HCT116 (cell line): ENCODE measurements around the gene RIMBP2. TPM values are rescaled to one million over a fixed set of nuclear protein-coding genes. Genes with fewer than 3 reads are reported as not detected.

ENCODE experiments used
- ATAC-seq: fragments of 200-7000 bp; cut with Tn5 transposase; 2 replicates; pipeline ENCODE4 v1.9.1; 2020; ENCODE audit warnings: mild to moderate bottlenecking, moderate library complexity
- BruUV-seq: library from RNA; stranded (reverse); fragments of 400-500 nt; replicated peaks from 2 replicates; lab custom pipeline; 2021; lab: Mats Ljungman, UMichigan
- CTCF ChIA-PET: fragments of 300-600 bp; sonication (Branson Sonifier 250); formaldehyde crosslinking; loops from one replicate; lab custom pipeline; 2021; ENCODE audit warnings: antibody characterized with exemption; lab: Charles Lee
- POLR2A ChIA-PET: fragments of 300-600, 350-600 bp; sonication (Branson Sonifier 250); formaldehyde crosslinking; loops from one replicate; lab custom pipeline; 2021; ENCODE audit warnings: antibody characterized with exemption; lab: Charles Lee
- RAD21 ChIA-PET, 2 experiments: fragments of 300-600 bp; sonication (Branson Sonifier 250); formaldehyde crosslinking; loops; one replicate each; lab custom pipeline; 2023; ENCODE audit warnings: low total read pairs in 2 of 2; ENCODE audit not compliant: uncharacterized antibody in 2 of 2, unreplicated experiment in 2 of 2, low non-redundant PET in 1 of 2; lab: Charles Lee
- DNase-seq: peaks from one replicate; pipeline ENCODE4 v3.0.0-alpha.2; 2010; ENCODE audit warnings: low read depth, low spot score
- H2AFZ ChIP-seq: fragments of 200-600 bp; shearing (Covaris generic), sonication (generic); 2 replicates; pipeline ENCODE4 v1.6.1; 2017; ENCODE audit warnings: low read depth, mixed run types, mixed read lengths, antibody characterized with exemption, low read length; ENCODE audit not compliant: poor library complexity, severe bottlenecking
- H3K27ac ChIP-seq: 2 replicates; pipeline ENCODE4 v1.5.1; 2012; ENCODE audit warnings: low read depth, low read length
- H3K27me3 ChIP-seq: fragments of 200-600 bp; sonication (generic); 2 replicates; pipeline ENCODE4 v1.6.1; 2016; ENCODE audit warnings: mixed run types, low read length, mixed read lengths; ENCODE audit not compliant: insufficient read depth
- H3K36me3 ChIP-seq, 2 experiments: fragments of 200-500 bp in 1 of 2; fragments of 200-600 bp in 1 of 2; sonication (Bioruptor generic) in 1 of 2; sonication (generic) in 1 of 2; 2 replicates each; pipeline versions ENCODE4 v1.5.1 to v1.6.1; 2014 to 2016; ENCODE audit warnings: low read length in 2 of 2, inconsistent platforms in 1 of 2, mixed read lengths in 1 of 2, mixed run types in 1 of 2; ENCODE audit not compliant: insufficient read depth in 2 of 2, control insufficient read depth in 1 of 2
- H3K4me1 ChIP-seq, 2 experiments: fragments of 200-600 bp in 1 of 2; sonication (generic) in 1 of 2; 2 replicates each; pipeline versions ENCODE4 v1.5.1 to v1.6.1; 2012 to 2017; ENCODE audit warnings: low read length in 2 of 2, inconsistent platforms in 1 of 2, mild to moderate bottlenecking in 1 of 2, mixed read lengths in 1 of 2, mixed run types in 1 of 2, moderate library complexity in 1 of 2; ENCODE audit not compliant: insufficient read depth in 2 of 2, control insufficient read depth in 1 of 2
- H3K4me2 ChIP-seq: fragments of 200-600 bp; sonication (generic); 2 replicates; pipeline ENCODE4 v1.6.1; 2017; ENCODE audit warnings: mixed run types, low read length, mixed read lengths
- H3K4me3 ChIP-seq, 2 experiments: fragments of 200-600 bp in 1 of 2; sonication (generic) in 1 of 2; replicated peaks in 1 of 2; 2 replicates each; pipeline ENCODE4 v1.5.1; 2011 to 2016; ENCODE audit warnings: low read length in 2 of 2, control low read depth in 1 of 2, low read depth in 1 of 2, mild to moderate bottlenecking in 1 of 2, mixed read lengths in 1 of 2, mixed run types in 1 of 2
- H3K79me2 ChIP-seq: fragments of 200-600 bp; sonication (generic); 2 replicates; pipeline ENCODE4 v1.6.1; 2017; ENCODE audit warnings: mild to moderate bottlenecking, mixed run types, low read length, moderate library complexity, mixed read lengths; ENCODE audit not compliant: insufficient read depth
- H3K9ac ChIP-seq: fragments of 200-600 bp; sonication (generic); 2 replicates; pipeline ENCODE4 v1.6.1; 2016; ENCODE audit warnings: low read length, mixed read lengths
- H3K9me2 ChIP-seq: fragments of 200-600 bp; sonication (generic), shearing (Covaris generic); 2 replicates; pipeline ENCODE4 v1.6.1; 2017; ENCODE audit warnings: mixed run types, mild to moderate bottlenecking, moderate library complexity; ENCODE audit not compliant: insufficient read depth
- H3K9me3 ChIP-seq, 2 experiments: fragments of 200-500 bp in 1 of 2; fragments of 200-600 bp in 1 of 2; sonication (Bioruptor generic) in 1 of 2; sonication (generic) in 1 of 2; 2 replicates each; pipeline ENCODE4 v1.6.1; 2014 to 2017; ENCODE audit warnings: low read length in 2 of 2, mixed read lengths in 2 of 2, inconsistent platforms in 1 of 2, low read depth in 1 of 2, mild to moderate bottlenecking in 1 of 2, mixed run types in 1 of 2, moderate library complexity in 1 of 2; ENCODE audit not compliant: control insufficient read depth in 1 of 2, insufficient read depth in 1 of 2
- H4K20me1 ChIP-seq: fragments of 200-600 bp; sonication (generic), shearing (Covaris generic); 2 replicates; pipeline ENCODE4 v1.6.1; 2017; ENCODE audit warnings: mixed run types, mild to moderate bottlenecking, moderate library complexity; ENCODE audit not compliant: insufficient read depth
- CBX3 ChIP-seq: IDR thresholded peaks from 2 replicates; pipeline ENCODE4 v1.6.1; 2012; ENCODE audit warnings: low read depth
- CEBPB ChIP-seq: IDR thresholded peaks from 2 replicates; pipeline ENCODE4 v1.6.1; 2012; ENCODE audit warnings: low read depth
- EZH2phosphoT487 ChIP-seq: fragments of 200-600 bp; IDR thresholded peaks from 2 replicates; pipeline ENCODE4 v1.6.1; 2018; ENCODE audit warnings: antibody characterized with exemption, borderline replicate concordance
- POLR2AphosphoS5 ChIP-seq: IDR thresholded peaks from 2 replicates; pipeline ENCODE4 v1.6.1; 2011; ENCODE audit warnings: mild to moderate bottlenecking, low read depth, low read length, moderate library complexity
- RAD21 ChIP-seq: IDR thresholded peaks from 2 replicates; pipeline ENCODE4 v1.6.1; 2012; ENCODE audit warnings: low read depth, mild to moderate bottlenecking
- SIN3A ChIP-seq: IDR thresholded peaks from 2 replicates; pipeline ENCODE4 v1.6.1; 2012; ENCODE audit warnings: low read depth
- SP1 ChIP-seq: IDR thresholded peaks from 2 replicates; pipeline ENCODE4 v1.6.1; 2012; ENCODE audit warnings: low read depth
- YY1 ChIP-seq: IDR thresholded peaks from 2 replicates; pipeline ENCODE4 v1.6.1; 2011; ENCODE audit warnings: low read length, low read depth, moderate library complexity, mild to moderate bottlenecking; ENCODE audit not compliant: insufficient replicate concordance; ENCODE audit errors: extremely low read depth
- intact Hi-C: fragments of 100-400 bp; cut with micrococcal nuclease; formaldehyde crosslinking; loops from 2 replicates; pipeline ENCODE4 v1.10.0; 2022
- total RNA-seq: library from RNA; stranded (reverse); gene quantifications from one replicate; pipeline ENCODE4 v1.2.1, GENCODE V29; 2021; ENCODE audit not compliant: unreplicated experiment
- TF ChIP-seq, protein P1 (sequence below): IDR thresholded peaks from 2 replicates; pipeline ENCODE4 v1.6.1; 2012
- TF ChIP-seq, protein P2 (sequence below): IDR thresholded peaks from 2 replicates; pipeline ENCODE4 v1.6.1; 2011; ENCODE audit warnings: mild to moderate bottlenecking, low read length, moderate library complexity; ENCODE audit not compliant: insufficient replicate concordance; ENCODE audit errors: extremely low read depth
- TF ChIP-seq, protein P3 (sequence below): IDR thresholded peaks from 2 replicates; pipeline ENCODE4 v1.6.1; 2012; ENCODE audit warnings: low read depth

Gene RIMBP2
- total RNA-seq, 1 experiment from 2014 or later: not detected

DNA sequence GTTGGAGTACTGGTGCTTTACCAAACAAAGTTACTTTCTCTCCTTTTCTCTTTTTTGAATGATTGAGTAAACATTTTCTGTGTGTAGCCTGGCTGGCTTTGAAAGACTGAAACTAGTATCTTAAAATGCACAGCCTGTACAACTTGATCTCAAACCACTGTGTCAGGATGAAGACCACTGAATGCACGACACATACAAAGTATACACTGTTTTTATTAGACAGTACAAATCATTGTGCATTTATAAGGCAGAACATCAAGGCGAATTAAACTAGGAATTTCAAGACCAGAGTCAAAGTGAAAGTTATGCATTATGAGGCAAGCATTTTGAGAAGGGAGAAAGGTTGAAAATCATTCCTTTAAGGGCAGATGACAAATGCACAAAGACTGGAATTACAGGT is 319.4 kb downstream of the RIMBP2 start:
- H3K36me3 ChIP-seq: no peaks in the 10 kb centered on the region
- H3K9me2 ChIP-seq: no peaks in the 10 kb centered on the region
- DNase-seq (no peak), ATAC-seq (no peak)
- ChIA-PET CTCF (no interaction called here), POLR2A (no interaction called here), RAD21 (no interaction called here)
- no peaks in the 10 kb centered on the region for H3K27me3 ChIP-seq
- H4K20me1 ChIP-seq: no peaks in the 10 kb centered on the region
- no peak for TF ChIP-seq SP1
- no peak for TF ChIP-seq SIN3A
- TF ChIP-seq, protein P1, sequence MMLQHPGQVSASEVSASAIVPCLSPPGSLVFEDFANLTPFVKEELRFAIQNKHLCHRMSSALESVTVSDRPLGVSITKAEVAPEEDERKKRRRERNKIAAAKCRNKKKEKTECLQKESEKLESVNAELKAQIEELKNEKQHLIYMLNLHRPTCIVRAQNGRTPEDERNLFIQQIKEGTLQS: no peak
- TF ChIP-seq RAD21: no peak
- no peak for TF ChIP-seq CBX3
- TF ChIP-seq, protein P2, sequence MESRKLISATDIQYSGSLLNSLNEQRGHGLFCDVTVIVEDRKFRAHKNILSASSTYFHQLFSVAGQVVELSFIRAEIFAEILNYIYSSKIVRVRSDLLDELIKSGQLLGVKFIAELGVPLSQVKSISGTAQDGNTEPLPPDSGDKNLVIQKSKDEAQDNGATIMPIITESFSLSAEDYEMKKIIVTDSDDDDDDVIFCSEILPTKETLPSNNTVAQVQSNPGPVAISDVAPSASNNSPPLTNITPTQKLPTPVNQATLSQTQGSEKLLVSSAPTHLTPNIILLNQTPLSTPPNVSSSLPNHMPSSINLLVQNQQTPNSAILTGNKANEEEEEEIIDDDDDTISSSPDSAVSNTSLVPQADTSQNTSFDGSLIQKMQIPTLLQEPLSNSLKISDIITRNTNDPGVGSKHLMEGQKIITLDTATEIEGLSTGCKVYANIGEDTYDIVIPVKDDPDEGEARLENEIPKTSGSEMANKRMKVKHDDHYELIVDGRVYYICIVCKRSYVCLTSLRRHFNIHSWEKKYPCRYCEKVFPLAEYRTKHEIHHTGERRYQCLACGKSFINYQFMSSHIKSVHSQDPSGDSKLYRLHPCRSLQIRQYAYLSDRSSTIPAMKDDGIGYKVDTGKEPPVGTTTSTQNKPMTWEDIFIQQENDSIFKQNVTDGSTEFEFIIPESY: no peak
- no peak overlapping the region for H3K27ac ChIP-seq
- H3K9ac ChIP-seq: no peak overlapping the region
- no peaks in the 10 kb centered on the region for H3K79me2 ChIP-seq
- H2AFZ ChIP-seq: no peak overlapping the region
- no peak overlapping the region for H3K4me3 ChIP-seq
- no TSS peak for BruUV-seq
- intact Hi-C loops: no loop called here
- no peaks in the 10 kb centered on the region for H3K4me1 ChIP-seq
- peaks cover 0 to 2% of the 10 kb centered on the region in 2 experiments; a peak in 1 of 4 replicates for H3K9me3 ChIP-seq
- no peak overlapping the region for H3K4me2 ChIP-seq

DNA sequence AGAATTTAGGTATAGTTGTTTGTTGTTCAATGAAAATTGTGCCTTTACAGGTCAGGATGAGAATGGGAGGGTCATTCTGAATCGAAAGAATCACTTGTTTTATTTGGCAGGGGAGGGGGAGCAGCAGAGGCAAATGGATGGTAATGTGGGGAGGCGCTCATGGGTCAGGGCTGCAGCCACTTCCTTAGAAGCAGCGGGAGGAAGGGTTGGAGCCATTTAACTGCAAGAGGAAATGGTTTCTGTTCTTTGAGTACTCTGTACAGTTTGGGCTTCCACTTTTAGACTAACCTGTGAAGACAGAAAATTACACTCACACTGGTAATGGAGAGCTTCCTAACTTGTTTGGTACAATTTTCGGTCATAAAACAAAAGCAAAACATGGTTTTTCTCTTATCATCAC is 321.2 kb downstream of the RIMBP2 start:
- CTCF ChIA-PET: no interaction called here
- no peak for TF ChIP-seq CEBPB
- no peak for TF ChIP-seq EZH2phosphoT487
- TF ChIP-seq RAD21: no peak
- no peak for TF ChIP-seq POLR2AphosphoS5
- TF ChIP-seq, protein P2: no peak
- TF ChIP-seq SP1: no peak
- TF ChIP-seq YY1: no peak
- TF ChIP-seq, protein P3, sequence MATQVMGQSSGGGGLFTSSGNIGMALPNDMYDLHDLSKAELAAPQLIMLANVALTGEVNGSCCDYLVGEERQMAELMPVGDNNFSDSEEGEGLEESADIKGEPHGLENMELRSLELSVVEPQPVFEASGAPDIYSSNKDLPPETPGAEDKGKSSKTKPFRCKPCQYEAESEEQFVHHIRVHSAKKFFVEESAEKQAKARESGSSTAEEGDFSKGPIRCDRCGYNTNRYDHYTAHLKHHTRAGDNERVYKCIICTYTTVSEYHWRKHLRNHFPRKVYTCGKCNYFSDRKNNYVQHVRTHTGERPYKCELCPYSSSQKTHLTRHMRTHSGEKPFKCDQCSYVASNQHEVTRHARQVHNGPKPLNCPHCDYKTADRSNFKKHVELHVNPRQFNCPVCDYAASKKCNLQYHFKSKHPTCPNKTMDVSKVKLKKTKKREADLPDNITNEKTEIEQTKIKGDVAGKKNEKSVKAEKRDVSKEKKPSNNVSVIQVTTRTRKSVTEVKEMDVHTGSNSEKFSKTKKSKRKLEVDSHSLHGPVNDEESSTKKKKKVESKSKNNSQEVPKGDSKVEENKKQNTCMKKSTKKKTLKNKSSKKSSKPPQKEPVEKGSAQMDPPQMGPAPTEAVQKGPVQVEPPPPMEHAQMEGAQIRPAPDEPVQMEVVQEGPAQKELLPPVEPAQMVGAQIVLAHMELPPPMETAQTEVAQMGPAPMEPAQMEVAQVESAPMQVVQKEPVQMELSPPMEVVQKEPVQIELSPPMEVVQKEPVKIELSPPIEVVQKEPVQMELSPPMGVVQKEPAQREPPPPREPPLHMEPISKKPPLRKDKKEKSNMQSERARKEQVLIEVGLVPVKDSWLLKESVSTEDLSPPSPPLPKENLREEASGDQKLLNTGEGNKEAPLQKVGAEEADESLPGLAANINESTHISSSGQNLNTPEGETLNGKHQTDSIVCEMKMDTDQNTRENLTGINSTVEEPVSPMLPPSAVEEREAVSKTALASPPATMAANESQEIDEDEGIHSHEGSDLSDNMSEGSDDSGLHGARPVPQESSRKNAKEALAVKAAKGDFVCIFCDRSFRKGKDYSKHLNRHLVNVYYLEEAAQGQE: no peak
- TF ChIP-seq, protein P1: no peak

More for the DNA sequence above, 321.2 kb downstream of the RIMBP2 start:
- no peak overlapping the region for H3K27ac ChIP-seq
- H3K79me2 ChIP-seq: no peaks in the 10 kb centered on the region
- ATAC-seq (no peak), DNase-seq (no peak)
- H2AFZ ChIP-seq: no peak overlapping the region
- RAD21 ChIA-PET: no interaction called here
- H3K27me3 ChIP-seq: no peaks in the 10 kb centered on the region
- intact Hi-C loops: no loop called here
- no TSS peak for BruUV-seq
- H4K20me1 ChIP-seq: no peaks in the 10 kb centered on the region
- H3K4me2 ChIP-seq: no peak overlapping the region
- no peak overlapping the region for H3K9ac ChIP-seq
- H3K4me3 ChIP-seq: no peak overlapping the region
- no peaks in the 10 kb centered on the region for H3K36me3 ChIP-seq
- H3K9me3 ChIP-seq: peaks cover 0 to 2% of the 10 kb centered on the region in 2 experiments; a peak in 1 of 4 replicates
- POLR2A ChIA-PET: no interaction called here
- H3K9me2 ChIP-seq: no peaks in the 10 kb centered on the region
- no peaks in the 10 kb centered on the region for H3K4me1 ChIP-seq
